HG02588 (cell line): ENCODE data around the gene INHBB.

Experiments
- ATAC-seq: cut with Tn5 transposase; IDR thresholded peaks from one replicate; pipeline ENCODE4 v1.9.1; 2021; ENCODE audit warnings: mild to moderate bottlenecking, moderate library complexity; ENCODE audit not compliant: unreplicated experiment

INHBB gene

GRCh38 chr2:120395221-120396012 lies 49.5 kb downstream of the INHBB start:
- ATAC-seq, result no peak

- ATAC-seq, result no peak
Observed at GRCh38 chr2:120396013-120396860, 50.3 kb downstream of the INHBB start.

- no peak for ATAC-seq
Observed at GRCh38 chr2:120396861-120397811, 51.2 kb downstream of the INHBB start.

DNA sequence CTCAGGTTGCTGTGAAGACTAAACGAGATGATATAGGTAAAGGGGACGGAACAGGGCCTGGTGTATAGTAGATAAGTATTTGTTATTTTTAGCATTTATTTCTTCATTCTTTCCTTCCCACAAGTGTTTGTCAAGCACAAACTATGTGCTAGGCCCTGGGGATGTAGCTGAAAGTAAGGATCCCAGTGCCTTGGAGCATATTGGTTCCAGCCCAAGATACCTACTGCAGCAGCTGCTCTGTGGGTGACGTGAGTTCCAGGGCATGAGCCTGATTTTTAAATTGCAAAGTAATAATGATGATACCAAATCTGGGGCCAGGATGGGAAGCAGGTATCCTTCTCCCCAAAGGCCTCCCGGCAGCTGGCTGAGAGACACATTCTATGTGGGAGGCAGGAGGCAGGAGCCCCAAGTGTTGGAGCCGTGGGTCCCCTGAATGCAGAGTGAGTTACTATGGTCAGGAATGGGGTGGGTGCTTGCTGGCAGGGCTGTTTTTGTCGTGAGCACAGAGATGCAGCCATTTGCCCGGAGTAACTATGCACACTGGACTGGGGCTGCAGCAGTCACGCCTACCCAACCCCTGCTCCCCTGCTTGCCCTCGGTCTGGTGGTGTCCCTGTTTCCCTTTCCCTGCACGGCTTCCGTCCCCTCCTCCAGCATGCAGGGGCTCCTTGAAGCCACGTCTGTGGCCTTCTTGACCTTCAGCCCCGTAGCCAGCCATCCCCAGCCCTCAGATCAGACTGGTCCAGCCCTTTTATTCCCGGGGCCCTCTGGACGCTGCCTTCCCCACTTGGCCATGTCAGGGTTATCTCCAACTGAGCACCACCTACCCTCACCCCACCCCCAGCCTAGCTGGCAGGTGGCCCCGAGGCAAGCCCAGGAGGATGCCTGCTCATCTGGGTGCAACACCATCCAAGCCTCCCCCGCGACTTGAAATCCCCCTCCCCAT lies 52.4 kb downstream of the INHBB start:
- ATAC-seq, result no peak

DNA sequence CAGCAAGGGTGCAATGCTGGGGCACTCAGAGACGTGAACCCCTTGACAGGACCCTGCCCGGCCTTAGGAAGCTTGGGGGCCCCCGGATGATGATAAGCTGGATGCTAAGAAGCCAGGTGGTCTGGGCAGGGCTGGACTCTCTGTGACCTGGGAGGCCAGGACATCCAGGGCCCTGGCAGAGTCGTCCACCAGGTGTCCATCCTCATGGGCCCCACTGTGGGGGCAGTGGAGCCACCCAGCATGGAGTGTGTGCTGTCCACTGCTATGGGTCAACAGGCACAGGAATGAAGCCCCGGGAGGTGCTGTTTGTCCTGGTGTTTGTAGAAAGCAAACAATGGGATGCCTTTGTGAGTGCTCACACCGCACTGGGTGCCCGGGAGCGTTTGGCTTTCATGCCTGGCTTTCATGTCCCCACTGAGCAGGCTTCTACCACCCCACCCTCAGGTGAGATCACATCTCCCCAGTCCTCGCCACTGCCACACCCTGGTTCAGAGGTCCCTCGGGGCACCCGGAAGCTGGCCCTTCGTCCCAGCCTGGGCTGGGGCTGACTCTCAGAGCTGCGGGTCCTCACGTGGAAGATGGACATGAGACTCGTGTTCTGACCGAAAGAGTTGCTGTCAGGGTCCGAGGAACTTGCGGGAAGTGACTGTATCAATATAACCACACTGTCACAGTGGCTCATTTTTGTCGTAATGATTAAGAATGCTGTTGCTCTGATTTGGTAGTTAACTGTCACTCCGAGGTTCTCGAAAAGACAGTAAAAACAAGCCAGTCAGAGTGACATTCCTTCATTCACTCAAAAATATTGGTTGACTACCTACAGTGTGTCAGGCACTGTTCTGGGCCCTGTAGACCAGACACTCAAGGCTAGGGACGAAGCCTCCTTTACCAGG lies 53.3 kb downstream of the INHBB start:
- ATAC-seq, result no peak

DNA sequence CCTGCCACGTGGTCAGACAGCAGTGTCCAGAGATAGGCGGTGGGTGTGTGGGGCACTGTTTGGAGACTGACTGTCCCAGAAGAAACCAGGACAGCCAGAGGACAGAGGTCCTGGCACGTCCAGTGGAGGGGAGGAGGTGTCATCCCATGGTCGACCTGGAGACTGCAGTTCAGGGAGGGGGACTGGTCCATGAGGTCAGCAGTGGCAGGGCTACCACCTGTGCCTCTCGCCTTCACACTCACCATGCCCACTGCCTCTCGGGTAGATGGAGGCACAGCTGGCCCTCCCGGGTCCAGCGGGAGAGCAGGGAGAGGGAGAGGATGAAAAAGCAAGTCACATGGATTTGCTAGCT lies 53.9 kb downstream of the INHBB start:
- no peak for ATAC-seq

DNA sequence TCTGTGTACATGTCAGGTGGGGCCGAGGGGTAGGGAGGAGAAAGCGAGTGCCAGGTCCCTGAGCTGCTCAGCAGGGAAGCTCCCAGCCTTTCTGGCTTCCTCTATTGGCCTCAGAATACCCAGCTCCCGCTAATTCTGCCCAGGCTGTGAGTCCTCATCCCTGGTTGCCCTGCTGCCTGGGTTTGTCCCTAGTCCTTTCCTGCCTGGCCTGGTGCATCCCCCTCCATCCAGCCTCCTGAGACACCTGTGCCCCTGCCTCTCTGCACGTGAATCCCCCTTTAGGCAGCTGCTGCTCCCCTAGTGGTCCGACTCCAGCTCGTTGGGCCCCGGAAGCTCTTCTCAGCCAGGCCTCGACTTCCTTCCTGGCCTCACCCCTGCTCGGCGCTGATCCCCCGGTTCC lies 54.6 kb downstream of the INHBB start:
- ATAC-seq, result no peak
